AG09319 (cell line): ENCODE measurements around the gene MROH9.

ENCODE experiments used
- DNase-seq: peaks from one replicate; pipeline ENCODE4 v3.0.0-alpha.2; 2010; ENCODE audit warnings: low read depth; ENCODE audit errors: extremely low read depth
- CTCF ChIP-seq: IDR thresholded peaks from 2 replicates; pipeline ENCODE4 v1.5.1; 2011; ENCODE audit warnings: low read depth, mild to moderate bottlenecking, inconsistent platforms, low read length, moderate library complexity

Gene MROH9

DNA sequence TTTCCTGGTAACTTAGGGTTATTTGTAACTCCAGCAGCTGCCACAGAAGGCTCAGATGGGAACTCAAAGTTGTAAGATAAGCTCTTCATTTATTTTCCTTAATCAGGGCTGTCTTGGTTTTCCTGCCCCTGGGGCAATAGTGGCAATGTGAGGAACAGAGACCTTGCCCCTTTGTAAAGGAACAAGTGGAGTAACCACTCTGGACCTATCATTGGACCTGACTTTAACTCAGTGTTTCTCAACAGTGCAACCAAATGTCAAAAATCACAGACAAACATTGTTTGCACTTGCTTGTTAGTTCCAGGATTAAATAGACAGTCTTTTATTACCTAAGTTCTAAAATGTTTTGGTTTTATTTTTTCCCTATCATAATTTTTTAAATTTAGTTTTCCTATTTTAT, 152.6 kb downstream of the MROH9 start:
- DNase-seq, result no peak
- TF ChIP-seq CTCF, result no peak

GRCh38 chr1:171090604-171091003, 155.3 kb downstream of the MROH9 start, which contains the start of gene FMO3:
TSS of gene FMO3 (plus strand) at chr1:171090905. CDS start at chr1:171092659, 1,754 bp downstream.
- DNase-seq, result no peak
- TF ChIP-seq CTCF, result no peak

DNA sequence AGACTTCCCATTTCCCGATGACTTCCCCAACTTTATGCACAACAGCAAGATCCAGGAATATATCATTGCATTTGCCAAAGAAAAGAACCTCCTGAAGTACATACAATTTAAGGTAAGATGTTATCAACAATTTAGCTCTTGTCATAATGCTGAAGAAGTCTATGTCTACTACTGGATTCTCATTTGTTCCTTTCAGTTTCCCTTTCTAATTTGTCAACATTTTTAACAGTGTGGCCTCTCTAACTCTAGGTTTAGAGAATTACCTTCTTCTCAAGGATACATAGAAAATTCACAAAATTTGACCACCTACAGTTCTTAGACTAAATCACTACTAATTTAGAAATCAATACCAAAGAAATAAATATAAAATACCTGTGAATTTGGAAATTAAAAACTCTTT, 168.5 kb downstream of the MROH9 start:
- no peak for TF ChIP-seq CTCF

GRCh38 chr1:171107262-171107940, 172.1 kb downstream of the MROH9 start:
- DNase-seq, result no peak
- TF ChIP-seq CTCF, result peak; percentile 8

More for the DNA sequence above, 168.5 kb downstream of the MROH9 start:
- DNase-seq, result no peak

GRCh38 chr1:171107969-171108368, 172.6 kb downstream of the MROH9 start:
- DNase-seq, result no peak

GRCh38 chr1:171109966-171110365, 174.6 kb downstream of the MROH9 start:
- no peak for TF ChIP-seq CTCF
- no peak for DNase-seq

More at GRCh38 chr1:171107969-171108368, 172.6 kb downstream of the MROH9 start:
- no peak for TF ChIP-seq CTCF

- DNase-seq, result peak; percentile 49
Measured at GRCh38 chr1:171110621-171111326, 175.4 kb downstream of the MROH9 start.

More at GRCh38 chr1:171110621-171111326, 175.4 kb downstream of the MROH9 start:
- no peak for TF ChIP-seq CTCF
